CD4-positive, alpha-beta T cell treated with Interleukin-4 for 1 hour (primary cell): ENCODE results near the gene FBXO38.

Source experiments
- DNase-seq, 2 donors: peaks; one replicate each; pipeline ENCODE4 v3.0.0-alpha.2; 2020 to 2022

Gene FBXO38

GRCh38 chr5:148387325-148387724 is 3.6 kb downstream of the FBXO38 start:
- no peak for DNase-seq

- no peak for DNase-seq
These were observed 4.9 kb downstream of the FBXO38 start for GRCh38 chr5:148388696-148389095.

GRCh38 chr5:148390914-148391313 is 7.2 kb downstream of the FBXO38 start:
- no peak for DNase-seq

GRCh38 chr5:148391422-148391821 is 7.7 kb downstream of the FBXO38 start:
- no peak for DNase-seq

- DNase-seq, result no peak
These were observed 9.6 kb downstream of the FBXO38 start for GRCh38 chr5:148393390-148393741.

- no peak for DNase-seq
These were observed 10.8 kb downstream of the FBXO38 start for GRCh38 chr5:148394587-148395019.

- DNase-seq, result no peak
These were observed 11.3 kb downstream of the FBXO38 start for GRCh38 chr5:148395031-148395430.

GRCh38 chr5:148397968-148398595 is 14.3 kb downstream of the FBXO38 start:
- DNase-seq, result no peak

- DNase-seq, result no peak
These were observed 15.0 kb downstream of the FBXO38 start for GRCh38 chr5:148398698-148399121.

- DNase-seq, result no peak
These were observed 17.8 kb downstream of the FBXO38 start for GRCh38 chr5:148401604-148402003.

GRCh38 chr5:148403344-148403743 is 19.6 kb downstream of the FBXO38 start:
- no peak for DNase-seq

- DNase-seq, result no peak
These were observed 22.6 kb downstream of the FBXO38 start for GRCh38 chr5:148406406-148406805.

- no peak for DNase-seq
These were observed 24.3 kb downstream of the FBXO38 start for GRCh38 chr5:148408092-148408491.

GRCh38 chr5:148412124-148412523 is 28.4 kb downstream of the FBXO38 start:
- no peak for DNase-seq

GRCh38 chr5:148414833-148415232 is 31.1 kb downstream of the FBXO38 start:
- no peak for DNase-seq

GRCh38 chr5:148416416-148416815 is 32.7 kb downstream of the FBXO38 start:
- DNase-seq, result no peak

- no peak for DNase-seq
These were observed 33.2 kb downstream of the FBXO38 start for GRCh38 chr5:148416921-148417320.

- DNase-seq, result no peak
These were observed 34.8 kb downstream of the FBXO38 start for GRCh38 chr5:148418511-148418910.

GRCh38 chr5:148421661-148422060 is 37.9 kb downstream of the FBXO38 start:
- DNase-seq, result no peak

GRCh38 chr5:148425808-148426207 is 42.0 kb downstream of the FBXO38 start:
- DNase-seq, result no peak

GRCh38 chr5:148426514-148426913 is 42.8 kb downstream of the FBXO38 start:
- DNase-seq, result no peak

GRCh38 chr5:148427370-148428042 is 43.7 kb downstream of the FBXO38 start:
- DNase-seq, result no peak

- DNase-seq, result no peak
These were observed 45.1 kb downstream of the FBXO38 start for GRCh38 chr5:148428848-148429247.

- DNase-seq, result no peak
These were observed 50.1 kb downstream of the FBXO38 start for GRCh38 chr5:148433826-148434225.

- DNase-seq, result no peak
These were observed 52.3 kb downstream of the FBXO38 start for GRCh38 chr5:148436029-148436428.
